HG03342 (cell line): ENCODE measurements around the gene IMMP2L.

Experiments used
- ATAC-seq: cut with Tn5 transposase; IDR thresholded peaks from one replicate; pipeline ENCODE4 v1.9.1; 2021; ENCODE audit warnings: mild to moderate bottlenecking, moderate library complexity; ENCODE audit not compliant: unreplicated experiment

Gene IMMP2L

GRCh38 chr7:110779339-110779738 lies 783.0 kb downstream of the IMMP2L start:
- ATAC-seq: no peak

- ATAC-seq: no peak
Measured at GRCh38 chr7:110775046-110775445, 787.2 kb downstream of the IMMP2L start.

GRCh38 chr7:110774071-110774470 lies 788.2 kb downstream of the IMMP2L start:
- no peak for ATAC-seq

GRCh38 chr7:110772615-110773014 lies 789.7 kb downstream of the IMMP2L start:
- ATAC-seq: no peak

GRCh38 chr7:110771717-110772116 lies 790.6 kb downstream of the IMMP2L start:
- ATAC-seq: no peak

GRCh38 chr7:110767550-110768110 lies 794.7 kb downstream of the IMMP2L start:
- no peak for ATAC-seq

GRCh38 chr7:110766864-110767263 lies 795.4 kb downstream of the IMMP2L start:
- ATAC-seq: no peak

- ATAC-seq: no peak
Measured at GRCh38 chr7:110764852-110765251, 797.4 kb downstream of the IMMP2L start.

GRCh38 chr7:110762546-110763225 lies 799.6 kb downstream of the IMMP2L start:
- ATAC-seq: no peak

GRCh38 chr7:110760341-110760740 lies 802.0 kb downstream of the IMMP2L start:
- ATAC-seq: no peak

- ATAC-seq: no peak
Measured at GRCh38 chr7:110759069-110759468, 803.2 kb downstream of the IMMP2L start.

GRCh38 chr7:110754649-110755048 lies 807.6 kb downstream of the IMMP2L start:
- no peak for ATAC-seq

- no peak for ATAC-seq
Measured at GRCh38 chr7:110750931-110751605, 811.2 kb downstream of the IMMP2L start.

GRCh38 chr7:110733221-110733620 lies 829.1 kb downstream of the IMMP2L start:
- no peak for ATAC-seq

GRCh38 chr7:110724811-110725210 lies 837.5 kb downstream of the IMMP2L start:
- ATAC-seq: no peak

- ATAC-seq: no peak
Measured at GRCh38 chr7:110721395-110721794, 840.9 kb downstream of the IMMP2L start.

- no peak for ATAC-seq
Measured at GRCh38 chr7:110720626-110721025, 841.7 kb downstream of the IMMP2L start.

GRCh38 chr7:110719741-110720140 lies 842.6 kb downstream of the IMMP2L start:
- no peak for ATAC-seq

GRCh38 chr7:110718503-110719205 lies 843.6 kb downstream of the IMMP2L start:
- ATAC-seq: no peak

- ATAC-seq: no peak
Measured at GRCh38 chr7:110704225-110704624, 858.1 kb downstream of the IMMP2L start.

- no peak for ATAC-seq
Measured at GRCh38 chr7:110698576-110698975, 863.7 kb downstream of the IMMP2L start.

GRCh38 chr7:110693344-110693743 lies 868.9 kb downstream of the IMMP2L start:
- no peak for ATAC-seq
